GM19395 (cell line): Measurements from ENCODE around the gene VPS25.
"Not testable (repeated sequence)": the region's sequence is repeated elsewhere in the genome, so short reads cannot be mapped to it uniquely, and the experiment has no call there.

ENCODE experiments used
- ATAC-seq: cut with Tn5 transposase; IDR thresholded peaks from one replicate; pipeline ENCODE4 v1.9.1; 2021; ENCODE audit warnings: mild to moderate bottlenecking, moderate library complexity; ENCODE audit not compliant: unreplicated experiment

VPS25 gene

GRCh38 chr17:42767512-42767911 lies 5.7 kb upstream of the VPS25 start:
- ATAC-seq = no peak

- not testable (repeated sequence) for ATAC-seq
Observed at GRCh38 chr17:42768006-42768405, 5.2 kb upstream of the VPS25 start.

- ATAC-seq = not testable (repeated sequence)
Observed at GRCh38 chr17:42769964-42770363, 3.3 kb upstream of the VPS25 start.

- ATAC-seq = no peak
Observed at GRCh38 chr17:42772945-42773289, 332 bp upstream of the VPS25 start.

GRCh38 chr17:42774066-42774745 lies 957 bp downstream of the VPS25 start:
- no peak for ATAC-seq

GRCh38 chr17:42775534-42776098 lies 2.4 kb downstream of the VPS25 start:
- ATAC-seq = no peak

- ATAC-seq = no peak
Observed at GRCh38 chr17:42778570-42778969, 5.3 kb downstream of the VPS25 start.

GRCh38 chr17:42779304-42779935 lies 6.2 kb downstream of the VPS25 start:
- no peak for ATAC-seq

- ATAC-seq = no peak
Observed at GRCh38 chr17:42779936-42780850, 6.9 kb downstream of the VPS25 start, which contains the start of gene WNK4. TSS of gene WNK4 (plus strand) at chr17:42780610. CDS start at chr17:42780699, 89 bp downstream.

- no peak for ATAC-seq
Observed at GRCh38 chr17:42780851-42781638, 7.8 kb downstream of the VPS25 start.

GRCh38 chr17:42781639-42782165 lies 8.5 kb downstream of the VPS25 start:
- ATAC-seq = no peak

GRCh38 chr17:42782166-42783061 lies 9.2 kb downstream of the VPS25 start:
- no peak for ATAC-seq

GRCh38 chr17:42783062-42783790 lies 10.0 kb downstream of the VPS25 start:
- no peak for ATAC-seq

GRCh38 chr17:42783791-42784138 lies 10.5 kb downstream of the VPS25 start:
- no peak for ATAC-seq

GRCh38 chr17:42784409-42784808 lies 11.2 kb downstream of the VPS25 start:
- ATAC-seq = no peak

- ATAC-seq = no peak
Observed at GRCh38 chr17:42784811-42785592, 11.8 kb downstream of the VPS25 start.

- no peak for ATAC-seq
Observed at GRCh38 chr17:42787266-42787665, 14.0 kb downstream of the VPS25 start.

GRCh38 chr17:42791948-42792347 lies 18.7 kb downstream of the VPS25 start:
- no peak for ATAC-seq
